ENCODE results near the gene CBR1. TPM values are rescaled to one million over a fixed set of nuclear protein-coding genes. Genes with fewer than 3 reads are reported as not detected.
"Not testable (repeated sequence)": the region's sequence is repeated elsewhere in the genome, so short reads cannot be mapped to it uniquely, and the experiment has no call there.

Gene CBR1
- total RNA-seq, 1 donor from 2014 or later, result 48.7 TPM

DNA sequence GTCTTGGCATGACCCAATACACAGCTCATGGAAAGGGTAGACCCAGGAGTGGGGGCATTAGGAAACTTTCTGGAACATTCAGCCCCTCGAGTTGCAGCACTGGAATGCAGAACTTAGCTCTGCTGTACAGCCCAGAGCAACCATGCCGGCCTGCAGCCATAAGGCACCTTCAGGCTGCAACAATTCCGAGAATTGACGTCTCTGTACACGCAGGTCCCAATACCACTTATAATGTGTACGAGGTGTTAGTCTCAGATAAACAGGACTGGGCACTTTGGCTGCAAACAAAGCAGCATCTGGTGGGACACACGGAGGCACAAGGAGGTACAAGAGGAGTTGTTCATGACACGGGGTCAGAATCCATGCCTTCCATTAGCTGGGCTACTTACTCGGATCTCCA, 7.9 kb downstream of the CBR1 start:
- intact Hi-C loops (cut with micrococcal nuclease), result loop anchor here (2.0 to 5.0 kb wide), 2 partner anchors 17 to 35 kb away; partner anchors contain the start of gene SETD4

DNA sequence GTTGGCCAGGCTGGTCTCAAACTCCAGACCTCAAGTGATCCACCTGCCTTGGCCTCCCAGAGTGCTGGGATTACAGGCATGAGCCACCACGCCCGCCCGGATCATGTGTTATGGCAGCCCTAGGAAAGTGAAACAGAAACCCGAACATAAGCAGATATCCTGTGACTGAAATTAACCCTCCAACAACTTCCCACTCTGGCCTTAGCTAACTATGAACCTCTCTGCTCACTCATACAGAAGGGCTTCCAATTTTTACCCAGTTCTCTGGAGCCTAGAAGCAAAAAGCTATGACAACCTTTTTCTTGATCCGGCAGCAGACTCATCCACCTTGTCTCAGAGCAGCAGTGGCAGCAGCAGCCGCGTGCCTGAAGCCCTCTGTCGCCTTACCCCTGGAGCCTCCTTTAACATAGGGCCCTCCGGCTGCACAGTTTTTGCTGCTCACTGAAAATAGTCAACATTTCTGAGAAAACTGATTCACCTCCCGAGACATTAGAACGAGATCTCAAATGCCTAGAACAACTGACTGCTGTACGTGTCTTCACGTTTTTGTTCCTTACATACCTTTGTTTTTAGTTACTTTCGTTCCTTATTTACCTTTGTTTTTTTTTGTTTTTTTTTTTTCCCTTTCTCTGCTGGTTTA, 9.3 kb downstream of the CBR1 start:
- intact Hi-C loops (cut with micrococcal nuclease), result loop anchor here (5.0 kb wide), 1 partner anchor 33 kb away; no protein-coding TSS in a partner anchor

GRCh38 chr21:36079671-36080070, 9.8 kb downstream of the CBR1 start:
- intact Hi-C loops (cut with micrococcal nuclease), result loop anchor here (5.0 kb wide), 1 partner anchor 33 kb away; no protein-coding TSS in a partner anchor

GRCh38 chr21:36080386-36080785, 10.6 kb downstream of the CBR1 start:
- intact Hi-C loops (cut with micrococcal nuclease), result no loop called here

DNA sequence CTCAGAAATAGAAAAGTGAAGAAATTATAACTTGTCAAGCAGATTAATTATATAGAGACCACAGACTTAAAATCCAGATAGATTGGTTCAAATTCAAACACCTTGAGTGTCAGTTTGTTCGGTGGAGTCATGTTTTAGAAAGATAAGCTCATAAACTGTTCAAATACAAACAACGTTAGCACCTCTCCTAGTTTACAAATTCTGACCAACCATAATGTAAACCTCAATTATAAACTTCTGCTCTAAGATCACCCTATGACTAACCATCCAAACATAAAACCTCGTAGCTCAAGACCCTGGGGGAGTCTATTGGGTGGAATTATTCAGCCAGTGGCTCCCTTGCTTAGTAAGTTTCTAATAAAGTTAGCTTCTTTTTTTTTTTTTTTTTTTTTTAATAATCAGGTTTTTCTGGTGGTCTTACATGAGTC, 12.4 kb downstream of the CBR1 start:
- intact Hi-C loops (cut with micrococcal nuclease), result no loop called here

GRCh38 chr21:36087362-36088138, 17.7 kb downstream of the CBR1 start:
- intact Hi-C loops (cut with micrococcal nuclease), result no loop called here

GRCh38 chr21:36089946-36090345, 20.1 kb downstream of the CBR1 start:
- intact Hi-C loops (cut with micrococcal nuclease), result no loop called here

DNA sequence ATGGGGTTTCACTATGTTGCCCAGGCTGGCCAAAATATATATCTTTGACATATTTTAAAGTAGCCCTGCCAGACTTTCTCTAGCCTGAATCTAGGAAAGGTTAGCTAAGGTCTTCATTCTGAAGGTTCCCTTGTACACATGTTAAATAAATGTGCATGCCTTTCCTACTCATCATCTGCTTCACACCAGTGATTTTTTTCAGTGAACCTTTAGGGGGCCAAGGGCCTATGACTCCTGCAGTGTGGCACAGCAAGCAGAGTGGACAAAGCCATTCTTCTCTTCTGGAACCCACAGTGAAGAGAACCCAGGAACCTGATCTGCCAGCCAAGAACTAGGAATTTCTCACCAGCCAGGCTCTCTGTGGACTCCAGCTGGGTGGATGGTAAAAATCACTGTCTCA, 22.9 kb downstream of the CBR1 start:
- intact Hi-C loops (cut with micrococcal nuclease), result no loop called here

DNA sequence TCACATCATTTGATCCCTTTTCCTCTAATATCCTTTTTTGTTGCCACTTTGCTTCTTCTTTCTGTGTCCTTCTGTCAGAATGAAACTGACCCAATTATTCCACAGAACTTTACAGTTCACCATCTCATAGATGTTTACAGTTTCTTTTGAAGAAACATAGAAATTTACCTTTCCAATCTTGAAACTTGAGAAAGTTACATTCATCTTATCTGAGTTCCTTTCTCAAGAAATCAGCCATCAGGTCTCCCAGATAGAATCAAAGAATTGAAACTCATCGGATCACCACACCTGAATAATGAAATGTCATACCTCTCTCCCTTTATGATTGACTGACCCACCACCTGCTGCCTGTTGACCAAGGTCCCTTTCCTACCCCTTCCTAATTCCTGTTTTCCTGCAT, 23.7 kb downstream of the CBR1 start:
- intact Hi-C loops (cut with micrococcal nuclease), result no loop called here

GRCh38 chr21:36096398-36097290, 26.8 kb downstream of the CBR1 start:
- intact Hi-C loops (cut with micrococcal nuclease), result no loop called here

GRCh38 chr21:36097427-36098181, 27.8 kb downstream of the CBR1 start:
- intact Hi-C loops (cut with micrococcal nuclease), result no loop called here

DNA sequence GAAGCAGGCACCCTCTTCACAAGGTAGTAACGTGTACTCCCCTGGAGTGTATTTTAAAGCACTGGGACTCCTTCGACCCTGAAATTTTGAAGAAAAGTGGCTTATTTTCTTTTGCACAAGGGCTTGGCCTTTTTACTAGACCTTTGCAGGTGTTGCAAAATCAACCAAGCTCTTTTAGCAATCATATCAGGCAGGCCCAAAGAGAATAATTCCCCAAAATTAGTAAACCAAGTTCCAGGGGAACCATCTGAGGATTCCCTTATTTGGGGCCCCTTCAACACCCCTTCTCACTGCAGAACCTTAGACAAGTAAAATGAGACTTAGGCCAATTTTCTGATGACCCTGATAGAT, 28.3 kb downstream of the CBR1 start:
- intact Hi-C loops (cut with micrococcal nuclease), result no loop called here

DNA sequence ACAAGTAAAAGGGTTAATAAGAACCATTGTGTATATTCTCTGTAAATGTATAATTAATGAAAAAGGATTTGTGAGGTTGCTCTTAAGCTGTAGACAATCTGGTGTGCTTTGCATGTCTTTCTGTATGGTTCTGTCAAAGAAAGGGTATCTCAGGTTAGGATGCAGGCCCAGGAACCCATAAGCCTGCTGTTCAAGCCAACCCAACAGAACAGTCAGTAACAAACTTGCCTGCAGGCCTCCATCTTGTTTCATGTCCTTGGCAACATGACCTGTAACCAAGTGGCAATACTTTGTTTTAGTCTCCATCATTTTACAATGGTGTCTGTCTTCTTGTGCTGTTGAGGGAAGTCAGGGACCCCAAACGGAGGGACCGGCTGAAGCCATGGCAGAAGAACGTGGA, 29.2 kb downstream of the CBR1 start:
- intact Hi-C loops (cut with micrococcal nuclease), result no loop called here

GRCh38 chr21:36099695-36100211, 29.9 kb downstream of the CBR1 start:
- intact Hi-C loops (cut with micrococcal nuclease), result not testable (repeated sequence)

- intact Hi-C loops (cut with micrococcal nuclease), result no loop called here
These were observed 31.3 kb downstream of the CBR1 start for GRCh38 chr21:36100971-36101641.

- intact Hi-C loops (cut with micrococcal nuclease), result no loop called here
These were observed 33.6 kb downstream of the CBR1 start for GRCh38 chr21:36103434-36103833.

DNA sequence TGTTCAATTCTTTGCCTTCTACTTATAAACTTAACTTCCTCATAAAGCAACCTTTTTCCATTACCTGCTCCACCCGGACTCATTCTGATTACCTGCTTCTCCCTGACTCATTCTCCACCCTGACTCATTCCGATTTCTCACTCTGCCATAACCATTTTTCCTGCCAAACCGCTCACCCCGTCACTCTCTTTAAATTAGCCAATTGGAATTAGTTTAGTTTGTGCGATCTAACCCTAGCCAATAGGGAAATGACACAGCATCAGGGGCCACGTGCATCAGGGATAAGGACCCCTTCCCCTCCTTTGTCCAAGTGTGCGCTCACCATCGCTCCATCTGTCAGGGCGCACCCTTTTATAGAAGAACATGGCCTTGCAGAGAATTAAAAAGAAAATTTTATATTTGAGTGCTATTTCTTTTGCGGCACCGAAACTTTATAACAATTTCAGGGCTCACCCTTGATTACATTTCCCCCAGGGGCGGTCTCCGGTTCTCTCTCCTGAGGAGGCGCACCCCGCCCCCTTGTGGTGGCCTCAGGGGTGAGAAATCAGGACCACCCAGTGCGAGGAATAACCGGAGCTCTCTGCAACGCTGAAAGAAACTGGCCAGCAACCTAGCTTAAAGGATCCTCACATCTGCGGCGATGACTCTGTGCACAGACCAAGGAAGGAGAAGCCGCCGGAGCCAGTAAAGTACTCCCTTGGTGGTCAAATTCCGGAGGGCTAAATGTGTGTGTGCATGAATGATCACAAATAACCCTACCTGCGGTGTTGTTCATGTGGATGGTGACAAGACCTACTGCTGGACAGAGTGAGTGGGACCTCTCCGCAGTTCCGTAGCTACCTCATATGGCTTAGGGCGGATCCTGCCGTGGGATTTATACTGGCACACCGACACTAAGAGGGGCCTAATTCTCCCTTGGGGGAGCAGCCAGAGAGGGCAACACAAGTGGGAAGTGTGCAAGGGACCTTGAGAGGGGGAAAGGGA, 34.8 kb downstream of the CBR1 start:
- intact Hi-C loops (cut with micrococcal nuclease), result no loop called here

- intact Hi-C loops (cut with micrococcal nuclease), result no loop called here
These were observed 35.6 kb downstream of the CBR1 start for GRCh38 chr21:36105327-36105842.

GRCh38 chr21:36109868-36110267, 40.0 kb downstream of the CBR1 start:
- intact Hi-C loops (cut with micrococcal nuclease), result loop anchor here (5.0 kb wide), 2 partner anchors 33 to 1403 kb away; no protein-coding TSS in a partner anchor

Measured in T-helper 2 cell treated with Interferon-gamma antibody and Interleukin-4, amounts not matched to agents 100 ng/mL and 5 ng/mL, for 36 hours (primary cell).